ENCODE measurements around the gene LITAF.

LITAF gene

GRCh38 chr16:11533588-11533987, 53.1 kb downstream of the LITAF start:
- no peaks in the 10 kb centered on the region for H3K36me3 ChIP-seq (ENCODE audit: control insufficient read depth in 2 of 2, insufficient read depth in 2 of 2, low read length in 2 of 2)
- H3K4me3 ChIP-seq (ENCODE audit: low read length in 2 of 2) = no peak overlapping the region
- H3K4me1 ChIP-seq (ENCODE audit: control insufficient read depth, insufficient read depth, low read length) = no peaks in the 10 kb centered on the region
- H3K27me3 ChIP-seq (ENCODE audit: control insufficient read depth in 1 of 2, insufficient read depth in 2 of 2, low read length in 2 of 2) = no peaks in the 10 kb centered on the region
- no peaks in the 10 kb centered on the region for H3K9me3 ChIP-seq (ENCODE audit: control insufficient read depth in 2 of 2, low read length in 2 of 2)
- H3K27ac ChIP-seq (ENCODE audit: low read length) = no peak overlapping the region
- H3K9ac ChIP-seq (ENCODE audit: low read length in 2 of 2) = no peak overlapping the region

GRCh38 chr16:11530171-11530940, 56.4 kb downstream of the LITAF start:
- Histone ChIP-seq H3K9me3 (ENCODE audit: control insufficient read depth in 2 of 2, low read length in 2 of 2) (no peaks in the 10 kb centered on the region), H3K4me3 (ENCODE audit: low read length in 2 of 2) (no peak overlapping the region), H3K27ac (ENCODE audit: low read length) (no peak overlapping the region)

GRCh38 chr16:11529285-11529684, 57.4 kb downstream of the LITAF start:
- Histone ChIP-seq H3K27me3 (ENCODE audit: control insufficient read depth in 1 of 2, insufficient read depth in 2 of 2, low read length in 2 of 2) (peaks cover 5 to 6% of the 10 kb centered on the region in 2 donors), H3K4me1 (ENCODE audit: control insufficient read depth, insufficient read depth, low read length) (no peaks in the 10 kb centered on the region), H3K36me3 (ENCODE audit: control insufficient read depth in 2 of 2, insufficient read depth in 2 of 2, low read length in 2 of 2) (no peaks in the 10 kb centered on the region), H3K9ac (ENCODE audit: low read length in 2 of 2) (no peak overlapping the region), H3K9me3 (ENCODE audit: control insufficient read depth in 2 of 2, low read length in 2 of 2) (no peaks in the 10 kb centered on the region), H3K27ac (ENCODE audit: low read length) (no peak overlapping the region), H3K4me3 (ENCODE audit: low read length in 2 of 2) (no peak overlapping the region)

More at GRCh38 chr16:11530171-11530940, 56.4 kb downstream of the LITAF start:
- peaks cover 5 to 6% of the 10 kb centered on the region in 2 donors for H3K27me3 ChIP-seq (ENCODE audit: control insufficient read depth in 1 of 2, insufficient read depth in 2 of 2, low read length in 2 of 2)
- H3K4me1 ChIP-seq (ENCODE audit: control insufficient read depth, insufficient read depth, low read length) = no peaks in the 10 kb centered on the region
- no peaks in the 10 kb centered on the region for H3K36me3 ChIP-seq (ENCODE audit: control insufficient read depth in 2 of 2, insufficient read depth in 2 of 2, low read length in 2 of 2)
- H3K9ac ChIP-seq (ENCODE audit: low read length in 2 of 2) = no peak overlapping the region

- Histone ChIP-seq H3K9ac (ENCODE audit: low read length in 2 of 2) (no peak overlapping the region), H3K36me3 (ENCODE audit: control insufficient read depth in 2 of 2, insufficient read depth in 2 of 2, low read length in 2 of 2) (no peaks in the 10 kb centered on the region), H3K4me1 (ENCODE audit: control insufficient read depth, insufficient read depth, low read length) (no peaks in the 10 kb centered on the region), H3K4me3 (ENCODE audit: low read length in 2 of 2) (no peak overlapping the region), H3K9me3 (ENCODE audit: control insufficient read depth in 2 of 2, low read length in 2 of 2) (no peaks in the 10 kb centered on the region), H3K27me3 (ENCODE audit: control insufficient read depth in 1 of 2, insufficient read depth in 2 of 2, low read length in 2 of 2) (peaks cover 5 to 6% of the 10 kb centered on the region in 2 donors), H3K27ac (ENCODE audit: low read length) (no peak overlapping the region)
Measured at GRCh38 chr16:11528053-11528452, 58.7 kb downstream of the LITAF start.

- no peak overlapping the region for H3K4me3 ChIP-seq (ENCODE audit: low read length in 2 of 2)
- H3K36me3 ChIP-seq (ENCODE audit: control insufficient read depth in 2 of 2, insufficient read depth in 2 of 2, low read length in 2 of 2) = no peaks in the 10 kb centered on the region
- no peak overlapping the region for H3K9ac ChIP-seq (ENCODE audit: low read length in 2 of 2)
- no peaks in the 10 kb centered on the region for H3K4me1 ChIP-seq (ENCODE audit: control insufficient read depth, insufficient read depth, low read length)
- no peak overlapping the region for H3K27ac ChIP-seq (ENCODE audit: low read length)
- H3K9me3 ChIP-seq (ENCODE audit: control insufficient read depth in 2 of 2, low read length in 2 of 2) = peaks cover 0 to 3% of the 10 kb centered on the region in 2 donors
- peaks cover 5 to 6% of the 10 kb centered on the region in 2 donors for H3K27me3 ChIP-seq (ENCODE audit: control insufficient read depth in 1 of 2, insufficient read depth in 2 of 2, low read length in 2 of 2)
Measured at GRCh38 chr16:11526655-11527350, 59.9 kb downstream of the LITAF start.

GRCh38 chr16:11524098-11524760, 62.5 kb downstream of the LITAF start:
- Histone ChIP-seq H3K4me1 (ENCODE audit: control insufficient read depth, insufficient read depth, low read length) (no peaks in the 10 kb centered on the region), H3K36me3 (ENCODE audit: control insufficient read depth in 2 of 2, insufficient read depth in 2 of 2, low read length in 2 of 2) (no peaks in the 10 kb centered on the region), H3K9me3 (ENCODE audit: control insufficient read depth in 2 of 2, low read length in 2 of 2) (peaks cover 0 to 14% of the 10 kb centered on the region in 2 donors), H3K9ac (ENCODE audit: low read length in 2 of 2) (no peak overlapping the region), H3K4me3 (ENCODE audit: low read length in 2 of 2) (no peak overlapping the region), H3K27me3 (ENCODE audit: control insufficient read depth in 1 of 2, insufficient read depth in 2 of 2, low read length in 2 of 2) (peaks cover 5 to 6% of the 10 kb centered on the region in 2 donors), H3K27ac (ENCODE audit: low read length) (no peak overlapping the region)

GRCh38 chr16:11521055-11521454, 65.7 kb downstream of the LITAF start:
- peaks cover 0 to 14% of the 10 kb centered on the region in 2 donors for H3K9me3 ChIP-seq (ENCODE audit: control insufficient read depth in 2 of 2, low read length in 2 of 2)
- H3K4me1 ChIP-seq (ENCODE audit: control insufficient read depth, insufficient read depth, low read length) = no peaks in the 10 kb centered on the region
- no peak overlapping the region for H3K9ac ChIP-seq (ENCODE audit: low read length in 2 of 2)
- no peaks in the 10 kb centered on the region for H3K36me3 ChIP-seq (ENCODE audit: control insufficient read depth in 2 of 2, insufficient read depth in 2 of 2, low read length in 2 of 2)
- H3K27me3 ChIP-seq (ENCODE audit: control insufficient read depth in 1 of 2, insufficient read depth in 2 of 2, low read length in 2 of 2) = no peaks in the 10 kb centered on the region
- H3K27ac ChIP-seq (ENCODE audit: low read length) = no peak overlapping the region
- H3K4me3 ChIP-seq (ENCODE audit: low read length in 2 of 2) = no peak overlapping the region

- Histone ChIP-seq H3K27ac (ENCODE audit: low read length) (no peak overlapping the region), H3K9me3 (ENCODE audit: control insufficient read depth in 2 of 2, low read length in 2 of 2) (peaks cover 0 to 14% of the 10 kb centered on the region in 2 donors), H3K4me3 (ENCODE audit: low read length in 2 of 2) (no peak overlapping the region), H3K4me1 (ENCODE audit: control insufficient read depth, insufficient read depth, low read length) (no peaks in the 10 kb centered on the region), H3K27me3 (ENCODE audit: control insufficient read depth in 1 of 2, insufficient read depth in 2 of 2, low read length in 2 of 2) (no peaks in the 10 kb centered on the region), H3K36me3 (ENCODE audit: control insufficient read depth in 2 of 2, insufficient read depth in 2 of 2, low read length in 2 of 2) (no peaks in the 10 kb centered on the region), H3K9ac (ENCODE audit: low read length in 2 of 2) (no peak overlapping the region)
Measured at GRCh38 chr16:11520442-11520841, 66.3 kb downstream of the LITAF start.

GRCh38 chr16:11517961-11518360, 68.8 kb downstream of the LITAF start:
- peaks cover 0 to 14% of the 10 kb centered on the region in 2 donors for H3K9me3 ChIP-seq (ENCODE audit: control insufficient read depth in 2 of 2, low read length in 2 of 2)
- no peaks in the 10 kb centered on the region for H3K27me3 ChIP-seq (ENCODE audit: control insufficient read depth in 1 of 2, insufficient read depth in 2 of 2, low read length in 2 of 2)
- H3K4me3 ChIP-seq (ENCODE audit: low read length in 2 of 2) = no peak overlapping the region
- H3K4me1 ChIP-seq (ENCODE audit: control insufficient read depth, insufficient read depth, low read length) = no peaks in the 10 kb centered on the region
- no peak overlapping the region for H3K9ac ChIP-seq (ENCODE audit: low read length in 2 of 2)
- H3K36me3 ChIP-seq (ENCODE audit: control insufficient read depth in 2 of 2, insufficient read depth in 2 of 2, low read length in 2 of 2) = no peaks in the 10 kb centered on the region
- H3K27ac ChIP-seq (ENCODE audit: low read length) = no peak overlapping the region

GRCh38 chr16:11515540-11516430, 70.9 kb downstream of the LITAF start:
- Histone ChIP-seq H3K4me1 (ENCODE audit: control insufficient read depth, insufficient read depth, low read length) (no peaks in the 10 kb centered on the region), H3K36me3 (ENCODE audit: control insufficient read depth in 2 of 2, insufficient read depth in 2 of 2, low read length in 2 of 2) (no peaks in the 10 kb centered on the region), H3K27ac (ENCODE audit: low read length) (no peak overlapping the region), H3K4me3 (ENCODE audit: low read length in 2 of 2) (no peak overlapping the region), H3K9ac (ENCODE audit: low read length in 2 of 2) (no peak overlapping the region), H3K27me3 (ENCODE audit: control insufficient read depth in 1 of 2, insufficient read depth in 2 of 2, low read length in 2 of 2) (no peaks in the 10 kb centered on the region), H3K9me3 (ENCODE audit: control insufficient read depth in 2 of 2, low read length in 2 of 2) (peaks cover 0 to 3% of the 10 kb centered on the region in 2 donors)

All from stomach smooth muscle (tissue), 2 donors.